ENCODE data around the gene OLFML2B.

DNA sequence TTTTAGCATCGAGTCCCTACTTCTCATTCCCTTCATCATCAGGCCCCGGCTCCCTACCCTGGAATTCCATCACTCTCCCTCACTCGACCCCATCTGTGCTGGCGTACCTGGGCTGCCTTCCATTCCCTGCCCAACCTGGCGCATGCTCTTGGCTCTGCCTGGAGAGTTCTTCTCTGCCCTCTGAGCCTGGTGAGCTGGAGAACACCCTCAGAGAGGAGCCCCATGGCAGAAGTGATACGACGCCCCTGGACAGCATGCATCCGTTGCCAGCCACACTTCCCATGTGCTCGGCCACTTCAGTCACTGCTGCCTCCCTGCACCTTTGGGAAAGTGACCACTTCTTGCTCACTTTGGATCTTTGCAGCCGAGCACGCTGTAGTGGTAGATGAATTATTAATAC is 30.1 kb downstream of the OLFML2B start:
- TF ChIP-seq, protein P1, sequence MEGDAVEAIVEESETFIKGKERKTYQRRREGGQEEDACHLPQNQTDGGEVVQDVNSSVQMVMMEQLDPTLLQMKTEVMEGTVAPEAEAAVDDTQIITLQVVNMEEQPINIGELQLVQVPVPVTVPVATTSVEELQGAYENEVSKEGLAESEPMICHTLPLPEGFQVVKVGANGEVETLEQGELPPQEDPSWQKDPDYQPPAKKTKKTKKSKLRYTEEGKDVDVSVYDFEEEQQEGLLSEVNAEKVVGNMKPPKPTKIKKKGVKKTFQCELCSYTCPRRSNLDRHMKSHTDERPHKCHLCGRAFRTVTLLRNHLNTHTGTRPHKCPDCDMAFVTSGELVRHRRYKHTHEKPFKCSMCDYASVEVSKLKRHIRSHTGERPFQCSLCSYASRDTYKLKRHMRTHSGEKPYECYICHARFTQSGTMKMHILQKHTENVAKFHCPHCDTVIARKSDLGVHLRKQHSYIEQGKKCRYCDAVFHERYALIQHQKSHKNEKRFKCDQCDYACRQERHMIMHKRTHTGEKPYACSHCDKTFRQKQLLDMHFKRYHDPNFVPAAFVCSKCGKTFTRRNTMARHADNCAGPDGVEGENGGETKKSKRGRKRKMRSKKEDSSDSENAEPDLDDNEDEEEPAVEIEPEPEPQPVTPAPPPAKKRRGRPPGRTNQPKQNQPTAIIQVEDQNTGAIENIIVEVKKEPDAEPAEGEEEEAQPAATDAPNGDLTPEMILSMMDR (conservative IDR thresholded peaks at IDR 0.05; ENCODE audit: low read length) = no peak
- no peak for TF ChIP-seq EZH2phosphoT487 (IDR thresholded peaks at IDR 0.05; ENCODE audit: borderline replicate concordance)

Data from Loucy (cell line).